B cell (primary cell): ENCODE results near the gene AIM2. TPM values are rescaled to one million over a fixed set of nuclear protein-coding genes. Genes with fewer than 3 reads are reported as not detected.

Experiments used
- ATAC-seq: fragments of 200-7000 bp; cut with Tn5 transposase; one replicate; pipeline ENCODE4 v1.10.0; 2021; ENCODE audit warnings: low read depth, mild to moderate bottlenecking, moderate number of reproducible peaks, moderate library complexity
- CTCF ChIA-PET: fragments of 350-600 bp; sonication (Branson Sonifier 250); formaldehyde crosslinking; loops from one replicate; lab custom pipeline; 2021; ENCODE audit warnings: antibody characterized with exemption, inconsistent platforms; lab: Charles Lee
- POLR2A ChIA-PET: fragments of 350-600 bp; sonication (Branson Sonifier 250); formaldehyde crosslinking; loops from one replicate; lab custom pipeline; 2021; ENCODE audit warnings: antibody characterized with exemption; lab: Charles Lee
- DNase-seq: peaks from one replicate; pipeline ENCODE4 v3.0.0; 2013
- H2AFZ ChIP-seq: 2 replicates; pipeline ENCODE4 v1.6.1; 2012; ENCODE audit warnings: mild to moderate bottlenecking, low read depth, low read length; ENCODE audit not compliant: insufficient read depth, poor library complexity, severe bottlenecking
- H3K27ac ChIP-seq, 2 donors: 1 replicate in 1 of 2; 2 replicates in 1 of 2; pipeline ENCODE4 v1.5.1; 2012 to 2013; ENCODE audit warnings: low read length in 2 of 2, mild to moderate bottlenecking in 2 of 2, moderate library complexity in 1 of 2
- H3K27me3 ChIP-seq, 4 experiments: fragments of 200-600 bp in 1 of 4; sonication (generic) in 1 of 4; replicated peaks in 1 of 4; 1 replicate in 2 of 4; 2 replicates in 2 of 4; pipeline versions ENCODE4 v1.6.1 to v1.7.0; 2013 to 2016; ENCODE audit warnings: low read length in 3 of 4, mild to moderate bottlenecking in 2 of 4, mixed read lengths in 1 of 4, moderate library complexity in 1 of 4; ENCODE audit not compliant: insufficient read depth in 4 of 4, control insufficient read depth in 3 of 4; ENCODE audit errors: control extremely low read depth in 1 of 4
- H3K36me3 ChIP-seq, 2 experiments: replicated peaks in 1 of 2; 1 replicate in 1 of 2; 2 replicates in 1 of 2; pipeline versions ENCODE4 v1.6.1 to v1.7.1; 2013; ENCODE audit warnings: low read length in 1 of 2; ENCODE audit not compliant: insufficient read depth in 2 of 2, control insufficient read depth in 1 of 2; ENCODE audit errors: control extremely low read depth in 1 of 2, extremely low read depth in 1 of 2
- H3K4me1 ChIP-seq, 2 donors: fragments of 200-600 bp in 1 of 2; sonication (generic) in 1 of 2; 1 replicate in 1 of 2; 2 replicates in 1 of 2; pipeline versions ENCODE4 v1.5.1 to v1.6.1; 2013 to 2017; ENCODE audit warnings: low read length in 2 of 2; ENCODE audit not compliant: control insufficient read depth in 2 of 2, insufficient read depth in 2 of 2
- H3K4me2 ChIP-seq: replicated peaks from 2 replicates; pipeline ENCODE3; 2012; ENCODE audit warnings: mild to moderate bottlenecking, low read depth, low read length; ENCODE audit not compliant: poor library complexity, severe bottlenecking
- H3K4me3 ChIP-seq, 5 experiments: fragments of 200-600 bp in 1 of 5; sonication (generic) in 1 of 5; 1 replicate in 3 of 5; 2 replicates in 2 of 5; pipeline versions ENCODE4 v1.5.1 to v1.7.0; 2011 to 2016; ENCODE audit warnings: low read length in 4 of 5, mild to moderate bottlenecking in 4 of 5, low read depth in 2 of 5, control low read depth in 1 of 5, moderate library complexity in 1 of 5; ENCODE audit not compliant: insufficient read depth in 1 of 5; ENCODE audit errors: control extremely low read depth in 1 of 5, extremely low read depth in 1 of 5
- H3K79me2 ChIP-seq: fragments of 200-600 bp; sonication (generic); one replicate; pipeline ENCODE4 v1.6.0; 2016; ENCODE audit warnings: low read length; ENCODE audit not compliant: control insufficient read depth, insufficient read depth
- H3K9ac ChIP-seq: fragments of 200-600 bp; sonication (generic); 2 replicates; pipeline ENCODE4 v1.6.1; 2017; ENCODE audit warnings: mild to moderate bottlenecking, low read length, moderate library complexity
- H3K9me3 ChIP-seq, 3 donors: one replicate each; pipeline versions ENCODE4 v1.6.1 to v1.7.1; 2013; ENCODE audit warnings: low read length in 2 of 3; ENCODE audit not compliant: control insufficient read depth in 2 of 3, insufficient read depth in 1 of 3; ENCODE audit errors: control extremely low read depth in 1 of 3
- H4K20me1 ChIP-seq: 2 replicates; pipeline ENCODE4 v1.6.0; 2012; ENCODE audit warnings: mild to moderate bottlenecking, low read length; ENCODE audit not compliant: insufficient read depth, control insufficient read depth, poor library complexity, severe bottlenecking
- H3K27ac Mint-ChIP-seq: one replicate; pipeline ENCODE4 v1.8.0; 2021; ENCODE audit warnings: mixed read lengths
- H3K27me3 Mint-ChIP-seq: one replicate; pipeline ENCODE4 v1.8.0; 2021; ENCODE audit warnings: mixed read lengths
- H3K4me1 Mint-ChIP-seq: one replicate; pipeline ENCODE4 v1.8.0; 2021; ENCODE audit warnings: mixed read lengths
- H3K4me3 Mint-ChIP-seq: one replicate; pipeline ENCODE4 v1.8.0; 2021; ENCODE audit warnings: mixed read lengths
- H3K9me3 Mint-ChIP-seq: one replicate; pipeline ENCODE4 v1.8.0; 2022; ENCODE audit warnings: mixed read lengths; ENCODE audit not compliant: insufficient read depth
- EZH2 ChIP-seq: IDR thresholded peaks from 2 replicates; pipeline ENCODE4 v1.6.1; 2012; ENCODE audit warnings: borderline replicate concordance, low read depth, mild to moderate bottlenecking, moderate library complexity, low read length; ENCODE audit not compliant: insufficient read depth, poor library complexity, severe bottlenecking
- WGBS: methylation state at CpG from one replicate; pipeline ENCODE4 v1.1.5; 2013; ENCODE audit warnings: missing lambda C conversion rate; ENCODE audit not compliant: insufficient coverage; 5-methylcytosine and 5-hydroxymethylcytosine counted together
- intact Hi-C: fragments of 100-400 bp; cut with micrococcal nuclease; formaldehyde crosslinking; loops from one replicate; pipeline ENCODE4 v1.10.0; 2022
- polyA plus RNA-seq: library from polyadenylated mRNA; depleted of rRNA; stranded (reverse); fragments of >200 nt; gene quantifications from 2 replicates; pipeline ENCODE4 v1.2.3, GENCODE V29; 2012
- total RNA-seq, 2 donors: library from RNA; stranded (reverse); fragments of 120-200 nt in 1 of 2; gene quantifications; 1 replicate in 1 of 2; 2 replicates in 1 of 2; pipeline versions ENCODE4 v1.2.3 to v1.2.4, GENCODE V29; 2013 to 2022
- TF ChIP-seq, protein P1 (sequence below): fragments of 200-600 bp; IDR thresholded peaks from one replicate; pipeline ENCODE4 v1.8.0; 2022; ENCODE audit warnings: antibody characterized with exemption, mild to moderate bottlenecking

Gene AIM2
- total and polyA plus RNA-seq, 2 donors (not counting 1 experiment from before 2014, with no cell fraction given): 40.4 to 68.4 TPM

DNA sequence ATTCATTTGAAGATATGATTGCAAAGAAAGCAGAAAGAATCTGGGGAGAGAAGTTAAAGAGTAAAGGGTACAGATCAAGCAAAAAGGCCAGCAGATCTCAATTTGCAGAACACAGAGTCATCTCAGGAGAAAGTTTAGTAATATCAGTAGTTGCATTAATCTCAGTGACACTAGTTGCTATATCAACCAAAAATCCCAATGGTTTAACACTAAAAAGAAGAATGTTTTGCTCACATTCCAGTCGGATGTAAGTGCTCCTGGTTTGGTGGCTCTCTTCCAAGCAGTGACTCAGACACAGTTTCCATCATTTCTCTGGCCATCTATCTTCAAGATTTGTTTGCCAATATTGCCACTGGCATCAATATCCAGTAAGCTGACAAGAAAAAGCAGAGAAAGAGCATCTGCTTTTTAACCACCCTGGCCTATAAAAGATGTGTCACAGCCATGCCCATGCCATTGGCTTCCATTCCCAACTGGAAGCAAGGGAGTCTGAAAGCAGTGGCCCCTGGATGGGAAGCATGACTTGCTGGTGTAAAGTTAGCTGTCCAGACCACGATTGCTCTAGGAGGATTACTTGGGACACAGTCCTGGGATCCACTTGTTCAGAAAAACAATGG lies 45.5 kb upstream of the AIM2 start:
- Histone ChIP-seq H3K9ac (no peak overlapping the region), H3K27ac (no peak overlapping the region), H3K27me3 (no peaks in the 10 kb centered on the region), H3K79me2 (no peaks in the 10 kb centered on the region), H3K4me3 (no peak overlapping the region), H3K36me3 (no peaks in the 10 kb centered on the region), H2AFZ (no peak overlapping the region), H3K4me2 (no peak overlapping the region), H4K20me1 (no peaks in the 10 kb centered on the region), H3K9me3 (no peaks in the 10 kb centered on the region), H3K4me1 (no peaks in the 10 kb centered on the region)
- Mint-ChIP-seq H3K9me3 (no peaks in the 10 kb centered on the region), H3K4me3 (no peak overlapping the region), H3K4me1 (no peaks in the 10 kb centered on the region), H3K27ac (no peak overlapping the region), H3K27me3 (no peaks in the 10 kb centered on the region)
- DNase-seq (no peak), ATAC-seq (no peak)
- ChIA-PET POLR2A (no interaction called here), CTCF (interaction anchor here (2.7 kb wide), 1 partner anchor 10 kb away, joined by 11 read pairs; no protein-coding TSS in a partner anchor)
- intact Hi-C loops: no loop called here
- WGBS: 83% methylated on average over 2 of the region's 2 CpGs
- TF ChIP-seq, protein P1, sequence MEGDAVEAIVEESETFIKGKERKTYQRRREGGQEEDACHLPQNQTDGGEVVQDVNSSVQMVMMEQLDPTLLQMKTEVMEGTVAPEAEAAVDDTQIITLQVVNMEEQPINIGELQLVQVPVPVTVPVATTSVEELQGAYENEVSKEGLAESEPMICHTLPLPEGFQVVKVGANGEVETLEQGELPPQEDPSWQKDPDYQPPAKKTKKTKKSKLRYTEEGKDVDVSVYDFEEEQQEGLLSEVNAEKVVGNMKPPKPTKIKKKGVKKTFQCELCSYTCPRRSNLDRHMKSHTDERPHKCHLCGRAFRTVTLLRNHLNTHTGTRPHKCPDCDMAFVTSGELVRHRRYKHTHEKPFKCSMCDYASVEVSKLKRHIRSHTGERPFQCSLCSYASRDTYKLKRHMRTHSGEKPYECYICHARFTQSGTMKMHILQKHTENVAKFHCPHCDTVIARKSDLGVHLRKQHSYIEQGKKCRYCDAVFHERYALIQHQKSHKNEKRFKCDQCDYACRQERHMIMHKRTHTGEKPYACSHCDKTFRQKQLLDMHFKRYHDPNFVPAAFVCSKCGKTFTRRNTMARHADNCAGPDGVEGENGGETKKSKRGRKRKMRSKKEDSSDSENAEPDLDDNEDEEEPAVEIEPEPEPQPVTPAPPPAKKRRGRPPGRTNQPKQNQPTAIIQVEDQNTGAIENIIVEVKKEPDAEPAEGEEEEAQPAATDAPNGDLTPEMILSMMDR: no peak
- no peak for TF ChIP-seq EZH2

DNA sequence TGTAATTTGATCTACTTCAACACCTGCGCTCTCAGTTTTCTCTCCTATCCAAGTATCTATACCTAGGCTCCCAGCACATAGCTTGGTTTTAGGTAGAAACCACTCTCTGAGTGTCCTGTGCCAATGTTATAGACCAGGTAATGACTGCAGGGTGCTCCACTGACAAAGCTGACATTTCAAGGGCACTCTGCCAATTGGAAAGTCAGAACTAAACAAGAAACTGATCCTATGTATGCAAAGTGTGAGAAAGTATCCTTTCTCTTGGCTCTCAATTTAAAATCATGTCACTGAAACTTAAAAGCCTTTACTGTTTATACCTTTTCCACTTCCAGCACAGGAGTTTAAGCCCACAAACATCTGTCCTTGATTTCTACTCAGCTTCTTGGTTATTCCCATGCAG lies 45.0 kb upstream of the AIM2 start:
- no peak overlapping the region for H3K4me3 ChIP-seq
- no peak overlapping the region for H3K4me3 Mint-ChIP-seq
- intact Hi-C loops: no loop called here
- TF ChIP-seq, protein P1: no peak
- no peak for TF ChIP-seq EZH2
- H3K36me3 ChIP-seq: no peaks in the 10 kb centered on the region
- H3K79me2 ChIP-seq: no peaks in the 10 kb centered on the region
- no CpG with 5 or more reads among the region's 1 CpG for WGBS
- no peak overlapping the region for H3K27ac ChIP-seq
- ChIA-PET POLR2A (no interaction called here), CTCF (interaction anchor here (1.1 kb wide), 1 partner anchor 9 kb away, joined by 3 read pairs; no protein-coding TSS in a partner anchor)
- H3K9me3 Mint-ChIP-seq: no peaks in the 10 kb centered on the region
- H2AFZ ChIP-seq: no peak overlapping the region
- no peaks in the 10 kb centered on the region for H3K27me3 Mint-ChIP-seq
- no peaks in the 10 kb centered on the region for H3K27me3 ChIP-seq
- ATAC-seq (no peak), DNase-seq (no peak)
- no peaks in the 10 kb centered on the region for H3K4me1 Mint-ChIP-seq
- no peak overlapping the region for H3K27ac Mint-ChIP-seq
- no peak overlapping the region for H3K9ac ChIP-seq
- no peaks in the 10 kb centered on the region for H4K20me1 ChIP-seq
- no peaks in the 10 kb centered on the region for H3K9me3 ChIP-seq
- no peaks in the 10 kb centered on the region for H3K4me1 ChIP-seq
- H3K4me2 ChIP-seq: no peak overlapping the region
